Tibial nerve (tissue), 3 donors: ENCODE measurements around the gene KIF5C.

ENCODE experiments used
- POLR2A ChIP-seq, 2 donors: fragments of 450-650 bp; IDR thresholded peaks; one replicate each; pipeline ENCODE4 v1.6.1; 2017; ENCODE audit warnings: antibody characterized with exemption in 2 of 2, mild to moderate bottlenecking in 2 of 2, moderate library complexity in 2 of 2
- TF ChIP-seq, protein P1 (sequence below), 5 experiments: fragments of 200-600 bp in 3 of 5; fragments of 450-650 bp in 2 of 5; sonication (generic) in 3 of 5; IDR thresholded peaks; one replicate each; pipeline ENCODE4 v1.5.1; 2016 to 2019; ENCODE audit warnings: antibody characterized with exemption in 5 of 5, mild to moderate bottlenecking in 3 of 5, moderate library complexity in 2 of 5

GRCh38 chr2:148981324-148981723 lies 106.3 kb downstream of the KIF5C start:
- TF ChIP-seq, protein P1, sequence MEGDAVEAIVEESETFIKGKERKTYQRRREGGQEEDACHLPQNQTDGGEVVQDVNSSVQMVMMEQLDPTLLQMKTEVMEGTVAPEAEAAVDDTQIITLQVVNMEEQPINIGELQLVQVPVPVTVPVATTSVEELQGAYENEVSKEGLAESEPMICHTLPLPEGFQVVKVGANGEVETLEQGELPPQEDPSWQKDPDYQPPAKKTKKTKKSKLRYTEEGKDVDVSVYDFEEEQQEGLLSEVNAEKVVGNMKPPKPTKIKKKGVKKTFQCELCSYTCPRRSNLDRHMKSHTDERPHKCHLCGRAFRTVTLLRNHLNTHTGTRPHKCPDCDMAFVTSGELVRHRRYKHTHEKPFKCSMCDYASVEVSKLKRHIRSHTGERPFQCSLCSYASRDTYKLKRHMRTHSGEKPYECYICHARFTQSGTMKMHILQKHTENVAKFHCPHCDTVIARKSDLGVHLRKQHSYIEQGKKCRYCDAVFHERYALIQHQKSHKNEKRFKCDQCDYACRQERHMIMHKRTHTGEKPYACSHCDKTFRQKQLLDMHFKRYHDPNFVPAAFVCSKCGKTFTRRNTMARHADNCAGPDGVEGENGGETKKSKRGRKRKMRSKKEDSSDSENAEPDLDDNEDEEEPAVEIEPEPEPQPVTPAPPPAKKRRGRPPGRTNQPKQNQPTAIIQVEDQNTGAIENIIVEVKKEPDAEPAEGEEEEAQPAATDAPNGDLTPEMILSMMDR (IDR thresholded peaks at IDR 0.05) = no peak
- TF ChIP-seq POLR2A (IDR thresholded peaks at IDR 0.05) = no peak
